Transverse colon (tissue), 4 donors: ENCODE data around the gene HDAC4.

ENCODE experiments used
- CTCF ChIP-seq, 5 experiments: fragments of 200-600 bp in 3 of 5; fragments of 450-650 bp in 2 of 5; sonication (generic) in 3 of 5; IDR thresholded peaks; 1 replicate in 2 of 5; 2 replicates in 3 of 5; pipeline ENCODE4 v1.5.1; 2016 to 2017; ENCODE audit warnings: antibody characterized with exemption in 5 of 5, inconsistent platforms in 3 of 5, mild to moderate bottlenecking in 2 of 5, moderate library complexity in 1 of 5
- EP300 ChIP-seq: sonication (generic); formaldehyde crosslinking; IDR thresholded peaks from one replicate; pipeline ENCODE4 v1.6.1; 2017; ENCODE audit warnings: antibody characterized with exemption, low read depth
- POLR2A ChIP-seq: fragments of 450-650 bp; IDR thresholded peaks from one replicate; pipeline ENCODE4 v1.6.1; 2016; ENCODE audit warnings: antibody characterized with exemption, mild to moderate bottlenecking, moderate library complexity
- POLR2AphosphoS5 ChIP-seq, 3 donors: sonication (generic); formaldehyde crosslinking; IDR thresholded peaks; one replicate each; pipeline ENCODE4 v1.6.1; 2016; ENCODE audit warnings: antibody characterized with exemption in 3 of 3

- no peak for TF ChIP-seq CTCF (IDR thresholded peaks at IDR 0.05)
- TF ChIP-seq POLR2AphosphoS5 (IDR thresholded peaks at IDR 0.05), result no peak
- no peak for TF ChIP-seq EP300
- TF ChIP-seq POLR2A, result no peak
Observed at GRCh38 chr2:239028253-239028619, 372.6 kb downstream of the HDAC4 start.
